Activated effector memory CD4-positive, alpha-beta T cell treated with Interleukin-2 at 50 U/mL for 16 hours (primary cell): ENCODE results near the gene DOCK2.
"Not testable (repeated sequence)": the region's sequence is repeated elsewhere in the genome, so short reads cannot be mapped to it uniquely, and the experiment has no call there.

ENCODE experiments used
- DNase-seq: peaks from one replicate; pipeline ENCODE4 v3.0.0-alpha.2; 2020

Gene DOCK2

DNA sequence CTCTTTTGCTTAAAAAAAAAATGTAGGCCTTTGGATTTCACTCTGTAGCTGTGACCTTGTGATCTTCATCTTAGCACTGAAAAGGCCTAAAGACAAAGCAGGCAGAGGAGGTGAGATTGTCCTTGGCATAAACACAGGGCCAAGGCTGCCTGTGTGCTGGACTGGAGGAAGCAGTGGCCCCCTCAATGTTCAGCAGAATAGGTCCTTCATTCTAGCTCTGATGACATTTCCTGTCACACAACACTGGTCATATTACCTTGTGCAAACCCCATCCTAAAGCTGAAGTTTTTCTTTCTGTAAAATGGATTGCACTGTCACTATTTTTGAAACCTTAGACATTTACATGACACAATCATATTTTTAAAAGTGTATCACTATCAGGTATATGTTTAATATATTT, 195.8 kb downstream of the DOCK2 start:
- no peak for DNase-seq

DNA sequence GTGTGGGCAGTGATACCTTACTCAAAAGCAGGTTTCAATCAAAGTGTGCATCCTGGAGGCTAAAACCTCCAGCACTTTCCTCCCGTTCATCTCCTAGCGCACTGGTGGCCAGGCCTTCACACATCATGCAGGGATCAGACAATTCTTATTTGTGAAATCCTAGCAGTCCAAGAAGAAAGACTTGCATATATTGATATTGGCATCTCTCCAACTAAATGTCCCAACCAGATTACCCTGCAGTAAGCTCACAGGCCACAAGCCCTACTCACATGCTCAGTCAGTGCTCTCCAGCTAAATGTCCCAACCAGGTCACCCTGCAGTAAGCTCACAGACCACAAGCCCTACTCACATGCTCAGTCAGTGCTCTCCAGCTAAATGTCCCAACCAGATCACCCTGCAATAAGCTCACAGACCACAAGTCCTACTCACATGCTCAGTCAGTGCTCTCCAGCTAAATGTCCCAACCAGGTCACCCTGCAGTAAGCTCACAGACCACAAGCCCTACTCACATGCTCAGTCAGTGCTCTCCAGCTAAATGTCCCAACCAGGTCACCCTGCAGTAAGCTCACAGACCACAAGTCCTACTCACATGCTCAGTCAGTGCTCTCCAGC, 196.7 kb downstream of the DOCK2 start:
- DNase-seq, result not testable (repeated sequence)

DNA sequence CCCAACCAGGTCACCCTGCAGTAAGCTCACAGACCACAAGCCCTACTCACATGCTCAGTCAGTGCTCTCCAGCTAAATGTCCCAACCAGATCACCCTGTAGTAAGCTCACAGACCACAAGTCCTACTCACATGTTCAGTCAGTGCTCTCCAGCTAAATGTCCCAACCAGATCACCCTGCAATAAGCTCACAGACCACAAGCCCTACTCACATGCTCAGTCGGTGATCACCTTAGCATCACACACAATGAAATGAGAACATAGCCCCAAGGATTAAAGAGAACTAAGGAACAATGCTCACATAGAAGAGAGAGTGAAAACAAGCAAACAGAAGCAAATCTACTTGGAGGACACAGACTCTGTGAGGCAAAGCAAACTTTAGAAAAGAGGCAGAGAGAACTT, 197.5 kb downstream of the DOCK2 start:
- DNase-seq, result not testable (repeated sequence)

DNA sequence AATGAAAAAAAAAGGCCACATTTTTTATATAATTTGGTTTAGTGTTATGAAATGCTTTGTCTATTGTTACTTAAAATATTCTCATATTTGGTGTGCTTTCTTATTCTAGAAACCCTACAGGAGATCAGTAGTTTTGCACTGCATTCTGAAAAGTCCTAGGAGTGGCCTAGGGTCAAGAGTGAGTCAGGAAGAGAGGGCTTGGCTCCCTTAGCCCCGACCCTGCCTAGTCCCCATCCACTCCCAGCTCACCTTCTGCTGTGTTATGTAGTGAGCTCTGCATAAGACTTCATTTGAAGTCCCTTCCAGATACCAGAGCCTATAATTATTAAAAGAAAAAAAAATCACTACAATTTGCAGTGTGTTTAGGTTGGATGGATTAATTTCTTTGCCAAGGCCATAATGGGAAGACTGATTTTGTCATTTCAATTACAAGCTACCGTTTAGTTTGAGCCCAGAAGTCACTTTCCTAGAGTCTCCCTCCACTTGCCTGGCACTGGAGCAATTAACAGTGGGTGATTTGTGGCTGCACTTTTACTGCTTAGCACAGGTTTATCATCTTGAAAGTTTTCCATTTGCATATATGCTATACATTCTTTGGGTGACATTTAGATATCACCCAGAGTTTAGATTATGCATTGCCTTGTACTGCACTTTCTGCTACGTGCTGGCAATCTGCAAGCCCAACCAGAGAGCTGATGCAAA, 199.9 kb downstream of the DOCK2 start:
- no peak for DNase-seq

DNA sequence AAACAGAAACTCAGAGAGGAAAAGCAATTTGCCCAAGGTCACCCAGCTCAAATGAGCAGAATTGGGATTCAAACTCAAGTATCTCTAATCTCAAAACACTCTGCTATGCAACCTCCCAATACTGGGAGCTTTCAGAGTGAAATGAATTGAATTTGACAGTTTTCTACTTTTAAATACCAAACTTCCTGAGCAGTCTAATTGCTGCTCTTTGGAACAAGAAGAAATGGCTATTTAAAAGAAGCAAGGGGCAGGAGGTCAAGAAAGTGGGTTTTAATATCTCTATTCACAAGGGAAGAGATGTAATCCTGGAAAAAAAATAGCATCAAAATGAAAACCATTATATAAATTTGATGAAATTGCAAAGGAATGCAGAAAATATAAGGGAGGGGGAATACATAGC, 200.6 kb downstream of the DOCK2 start:
- DNase-seq, result no peak

DNA sequence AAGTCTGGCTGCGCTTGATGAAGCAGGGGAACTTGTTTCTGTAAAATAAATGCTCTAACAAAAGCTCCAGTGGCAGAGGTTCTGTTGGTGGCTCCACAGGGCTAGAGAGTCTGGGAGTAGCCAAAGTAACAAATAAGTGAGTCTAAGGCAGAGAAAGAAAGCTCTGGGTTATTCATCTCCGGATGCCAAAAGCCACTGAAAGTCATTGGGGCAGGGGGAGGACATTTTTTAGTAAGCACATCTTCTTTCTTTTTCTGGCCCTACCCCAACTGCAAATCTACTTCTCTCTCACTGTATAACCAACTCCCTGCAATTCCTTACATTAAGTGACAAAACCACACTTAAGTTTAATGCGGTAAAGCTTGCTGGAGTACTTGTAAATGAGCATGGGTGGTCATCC, 201.6 kb downstream of the DOCK2 start:
- DNase-seq, result no peak

DNA sequence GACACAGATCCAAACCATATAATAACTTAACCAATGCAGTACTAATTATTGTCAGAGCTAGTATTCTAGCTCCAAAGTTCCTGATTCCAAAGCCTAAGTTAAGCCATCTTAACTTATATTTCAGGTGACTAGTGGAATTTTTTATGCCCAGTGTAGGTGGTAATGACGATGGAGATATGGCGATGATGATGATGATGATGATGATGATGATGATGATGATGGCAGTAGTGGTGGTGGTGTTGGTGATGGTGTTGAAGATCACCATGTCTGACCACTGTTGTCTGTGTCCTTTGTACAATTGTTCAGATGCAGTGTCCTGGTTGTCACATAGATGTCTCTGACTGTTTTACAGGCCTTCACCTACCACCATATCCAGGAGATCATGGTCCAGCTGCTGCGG, 203.3 kb downstream of the DOCK2 start:
- no peak for DNase-seq

DNA sequence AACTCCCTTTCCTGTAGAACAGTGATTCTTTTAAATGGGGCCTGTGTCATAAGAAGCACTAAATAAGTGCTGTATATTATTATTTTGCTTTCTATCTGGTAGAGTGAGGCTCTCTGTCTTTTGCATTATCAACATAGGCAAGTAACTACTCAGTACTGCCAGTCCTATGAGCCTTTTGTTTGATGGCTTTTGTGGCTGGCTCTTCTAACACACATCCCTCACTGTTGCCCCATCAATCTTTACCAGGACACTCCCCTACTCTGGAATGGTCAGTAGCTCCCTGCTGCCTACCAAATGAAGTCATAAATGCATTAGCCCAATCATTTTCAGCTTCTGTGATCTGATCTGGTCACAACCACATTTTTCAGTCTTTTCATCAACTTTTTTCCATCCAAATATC, 205.6 kb downstream of the DOCK2 start:
- no peak for DNase-seq

DNA sequence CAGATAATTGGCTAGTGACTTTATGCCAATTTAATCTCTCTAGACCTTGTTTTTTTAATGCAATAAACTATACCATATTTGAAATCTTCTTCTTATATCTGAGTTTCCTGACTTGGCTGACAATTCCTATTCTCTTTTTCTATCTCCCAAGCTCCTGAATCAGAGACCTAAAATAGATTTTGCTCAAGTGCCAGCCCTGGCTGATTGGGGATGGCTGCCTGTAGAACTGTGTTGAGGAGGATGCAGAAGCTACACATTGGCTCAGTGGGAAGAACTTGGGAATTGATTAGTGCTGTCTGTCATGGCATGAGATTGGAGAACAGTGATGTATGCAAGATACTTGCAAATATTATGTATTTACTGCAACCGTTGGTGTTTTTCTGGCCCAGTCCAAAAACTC, 210.4 kb downstream of the DOCK2 start:
- no peak for DNase-seq

DNA sequence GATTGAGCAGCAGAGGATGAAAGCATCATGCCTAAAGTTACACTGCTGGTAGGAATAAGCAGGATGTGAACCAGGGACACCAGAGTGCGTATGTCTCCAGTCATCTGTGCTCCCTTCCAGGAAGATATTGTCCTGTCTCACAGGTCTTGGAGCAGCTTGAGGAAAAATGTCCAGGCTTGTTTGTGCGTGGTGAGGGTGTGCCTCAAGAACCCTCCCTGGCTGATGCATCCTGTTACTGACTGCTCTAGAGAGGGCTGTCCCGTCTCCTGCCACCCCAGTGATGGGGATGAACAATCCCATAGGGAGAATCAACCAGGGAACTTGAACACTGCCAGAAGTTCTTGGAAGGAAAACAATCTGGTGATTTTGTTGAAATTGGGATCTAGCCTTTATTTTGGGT, 211.2 kb downstream of the DOCK2 start:
- DNase-seq, result no peak

DNA sequence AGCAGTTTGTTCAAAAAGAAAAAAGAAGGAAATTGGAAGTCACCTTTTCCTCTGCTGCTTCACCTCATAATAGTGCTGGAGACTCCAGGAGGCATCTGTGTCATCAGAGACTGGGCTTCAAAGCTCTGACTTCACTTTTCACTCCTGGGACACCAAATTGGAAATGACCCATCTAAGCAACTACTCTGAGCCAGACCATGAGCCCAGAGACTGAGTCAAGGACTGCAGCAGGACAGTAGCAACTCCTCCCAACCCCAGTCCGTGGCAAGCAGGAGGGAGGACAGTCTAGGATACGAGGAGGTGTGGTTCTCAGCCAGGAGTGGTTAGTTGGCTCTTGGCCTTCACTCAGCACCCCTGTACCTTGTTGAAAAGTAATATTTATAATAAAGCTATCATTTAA, 211.7 kb downstream of the DOCK2 start:
- no peak for DNase-seq

DNA sequence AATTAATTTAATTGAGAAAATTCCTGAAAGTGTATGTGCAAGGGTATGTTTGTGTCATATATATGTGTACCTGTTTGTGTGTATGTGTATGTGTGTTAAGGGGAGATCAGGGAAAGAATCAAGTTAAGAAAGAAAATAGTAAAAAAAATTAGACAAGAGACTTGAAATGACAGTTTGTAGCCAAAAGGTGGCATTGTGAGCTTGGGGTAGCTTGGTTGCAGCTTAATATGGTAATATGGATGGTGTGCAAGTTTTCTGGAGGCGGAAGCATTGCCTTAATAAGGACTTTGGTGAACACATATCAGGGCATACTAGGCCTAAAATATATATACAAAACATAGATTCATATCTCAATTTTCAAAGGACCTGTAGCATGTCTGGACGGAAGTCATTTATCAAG, 213.3 kb downstream of the DOCK2 start:
- no peak for DNase-seq

DNA sequence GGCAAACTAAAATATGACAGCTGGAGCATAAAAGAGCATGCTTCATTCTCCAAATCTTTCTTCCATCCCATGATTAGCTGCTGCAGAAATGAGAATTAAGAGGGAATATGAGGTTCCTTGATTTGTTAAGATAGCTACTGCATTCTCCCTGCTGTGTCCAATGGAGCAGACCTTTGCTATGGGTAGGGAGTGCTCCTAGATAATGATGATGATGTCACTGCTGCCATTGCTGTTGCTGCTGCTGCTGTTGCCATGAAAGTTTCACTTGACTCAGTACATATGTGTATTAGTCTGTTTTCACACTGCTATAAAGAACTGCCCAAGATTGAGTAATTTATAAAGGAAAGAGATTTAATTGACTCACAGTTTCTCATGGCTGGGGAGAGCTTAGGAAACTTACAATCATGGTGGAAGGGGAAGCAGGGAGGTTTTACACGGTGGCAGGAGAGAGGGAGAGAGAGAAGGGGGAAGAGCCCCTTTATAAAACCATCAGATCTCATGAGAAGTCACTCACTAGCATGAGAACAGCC, 214.3 kb downstream of the DOCK2 start:
- DNase-seq, result no peak

DNA sequence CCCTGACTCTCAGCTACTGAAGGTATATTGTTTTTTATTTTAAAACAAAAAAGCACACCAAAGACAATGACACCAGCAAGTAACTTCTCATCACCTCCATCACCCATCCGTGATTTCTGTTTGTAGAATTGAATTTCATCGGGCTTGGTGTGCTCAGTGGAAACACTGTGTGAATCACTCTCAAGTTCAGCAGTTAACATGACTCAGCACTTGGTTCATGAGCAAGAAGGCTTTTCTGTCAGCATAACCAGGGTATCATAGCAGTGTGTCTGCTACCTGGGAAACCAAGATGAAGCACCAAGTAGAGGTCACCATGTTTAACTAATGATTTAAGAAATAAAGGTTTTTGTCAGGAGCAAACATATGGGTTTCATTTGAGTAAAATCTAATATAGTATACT, 219.5 kb downstream of the DOCK2 start:
- DNase-seq, result no peak

DNA sequence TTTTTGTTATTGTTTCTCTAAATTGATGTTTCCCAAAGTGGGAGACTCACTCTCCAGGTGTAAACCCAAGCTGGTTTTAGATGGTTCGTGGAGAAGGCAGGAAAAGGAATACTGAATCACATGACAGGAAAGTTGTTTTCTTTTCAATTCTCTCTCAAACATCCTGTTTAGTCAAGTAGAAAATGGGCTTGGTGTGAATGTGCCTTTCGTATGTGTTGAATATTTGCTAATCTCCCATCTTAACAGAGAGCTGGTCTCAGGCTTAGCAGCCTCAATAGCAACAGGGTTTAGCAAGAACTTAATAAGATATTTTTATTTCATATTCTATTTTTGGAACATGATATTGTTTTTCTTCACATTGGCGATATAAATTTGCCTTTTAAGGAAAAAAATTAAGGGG, 223.5 kb downstream of the DOCK2 start:
- DNase-seq, result no peak

DNA sequence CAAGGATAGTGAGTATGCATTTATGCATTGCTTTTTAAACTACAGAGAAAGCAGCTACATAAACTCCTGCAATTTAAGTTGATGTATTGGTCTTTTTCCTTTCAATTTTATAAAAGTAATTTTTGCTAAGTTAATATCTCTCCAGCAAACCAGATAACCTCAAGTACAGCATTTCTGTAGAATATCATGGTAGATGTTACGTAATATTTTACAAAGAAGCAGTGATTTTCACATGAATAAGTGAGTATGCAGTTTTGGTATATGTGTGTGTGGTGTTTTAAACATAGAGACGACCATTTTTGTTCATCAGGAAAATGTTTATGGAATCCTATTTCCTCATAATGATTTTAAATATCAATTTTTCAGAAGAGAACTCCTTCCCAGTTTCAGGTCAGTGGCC, 224.4 kb downstream of the DOCK2 start:
- DNase-seq, result no peak

DNA sequence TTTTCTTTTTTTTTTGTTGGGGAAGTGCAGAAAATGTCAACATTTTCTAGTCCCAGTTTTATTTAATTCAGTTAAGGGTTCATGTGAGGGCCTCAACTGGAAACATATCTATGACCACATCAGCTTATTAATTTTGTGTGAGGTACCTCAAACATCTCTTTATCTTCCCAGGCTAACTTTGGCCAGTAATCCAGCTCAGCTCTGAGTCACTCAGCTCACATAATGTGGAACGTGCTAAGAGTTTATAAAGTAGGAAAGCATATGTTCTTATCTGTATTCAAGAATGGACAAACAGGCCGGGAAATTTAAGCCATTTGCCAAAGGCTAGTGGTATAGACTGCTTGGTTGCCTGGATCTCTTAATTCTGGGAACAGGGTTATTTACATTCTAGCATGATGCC, 224.9 kb downstream of the DOCK2 start:
- no peak for DNase-seq

DNA sequence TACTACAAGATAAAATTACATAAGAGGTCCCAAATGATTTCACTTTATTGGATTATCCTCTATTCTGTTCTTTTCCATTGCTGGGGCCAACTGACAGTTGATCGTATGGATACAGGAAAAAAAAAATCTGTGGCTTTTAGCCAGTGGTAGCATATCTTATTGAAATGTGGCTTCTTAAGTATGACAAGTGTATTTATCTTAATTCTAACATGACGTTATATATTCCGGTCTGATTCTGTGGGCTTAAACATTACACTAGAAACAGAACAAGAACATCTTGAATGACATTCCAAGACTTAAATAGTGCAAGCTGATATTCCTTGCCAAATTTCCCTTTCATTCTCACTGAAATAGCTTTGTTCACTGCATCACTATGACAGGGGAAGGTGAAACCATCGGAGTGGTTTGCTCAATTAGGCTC, 225.3 kb downstream of the DOCK2 start:
- no peak for DNase-seq

DNA sequence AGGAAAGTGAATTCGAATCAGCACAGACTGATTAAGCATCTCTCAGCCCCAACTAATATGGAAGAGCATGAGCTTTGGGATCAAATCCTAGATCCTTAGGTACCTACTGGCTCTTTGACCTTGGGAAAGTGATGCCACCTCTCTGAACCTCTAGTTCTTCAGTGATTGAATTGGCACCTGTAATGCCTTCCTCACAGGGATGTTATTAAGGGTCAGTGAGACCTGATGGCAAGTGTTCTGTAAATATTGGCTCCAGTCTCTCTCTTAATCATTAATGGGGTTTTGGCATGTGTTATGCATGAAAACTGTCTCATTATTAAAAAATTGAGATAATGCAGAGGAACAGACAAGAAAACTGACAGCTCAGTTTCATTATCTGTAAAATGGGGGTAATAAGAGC, 227.4 kb downstream of the DOCK2 start:
- DNase-seq, result no peak

DNA sequence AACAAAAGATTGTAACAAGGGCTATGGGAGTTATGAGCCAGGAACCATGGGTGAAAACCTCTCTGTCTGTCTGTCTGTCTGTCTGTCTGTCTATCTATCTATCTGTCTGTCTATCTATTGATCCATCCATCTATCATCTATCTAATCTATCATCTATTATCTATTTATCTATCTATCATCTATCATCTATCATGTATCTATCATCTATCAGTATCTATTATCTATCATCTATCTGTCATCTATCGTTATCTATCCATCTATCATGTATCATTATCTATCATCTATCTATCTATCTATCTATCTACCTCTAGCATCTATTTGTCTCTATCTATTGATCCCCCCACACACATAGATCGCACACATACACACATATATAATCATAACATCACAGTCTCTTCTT, 230.3 kb downstream of the DOCK2 start:
- no peak for DNase-seq

DNA sequence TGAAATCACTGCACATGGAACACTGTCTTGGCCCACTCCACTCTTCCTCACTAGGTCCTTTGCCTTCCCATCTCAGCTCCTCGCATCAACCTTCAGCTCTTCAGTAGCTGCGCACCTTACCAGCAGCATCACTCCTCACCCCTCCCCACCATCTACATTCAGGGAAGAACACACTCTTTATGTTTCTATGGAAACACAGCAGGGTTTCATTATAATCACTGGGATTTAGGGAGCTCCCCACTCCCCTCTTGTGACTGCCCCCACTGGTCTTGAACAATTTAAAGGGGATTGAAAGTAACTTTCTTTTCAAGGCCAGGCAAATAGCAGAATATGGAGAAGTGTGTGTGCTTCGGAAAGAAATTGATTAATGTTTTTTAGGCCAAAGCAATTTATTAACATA, 232.0 kb downstream of the DOCK2 start:
- DNase-seq, result no peak

DNA sequence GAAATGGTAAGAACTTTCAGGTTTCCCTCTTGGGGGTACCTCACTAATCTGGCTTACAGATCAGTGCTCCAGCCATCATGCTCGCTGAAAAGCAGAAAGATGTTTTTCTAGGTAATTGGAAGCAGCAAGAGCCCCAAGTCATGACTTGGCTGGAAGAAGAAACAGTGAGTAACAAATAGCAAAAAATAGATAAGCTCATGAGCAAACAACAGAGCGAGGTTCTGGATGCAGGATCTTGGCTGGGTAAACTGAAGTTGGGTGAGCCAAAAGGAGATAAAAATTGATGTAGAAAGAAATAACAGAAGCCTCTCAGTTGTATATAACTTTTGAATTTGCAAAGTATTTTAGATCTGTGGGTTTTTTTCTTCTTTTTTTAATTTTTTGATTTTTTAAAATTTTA, 233.1 kb downstream of the DOCK2 start:
- DNase-seq, result no peak

DNA sequence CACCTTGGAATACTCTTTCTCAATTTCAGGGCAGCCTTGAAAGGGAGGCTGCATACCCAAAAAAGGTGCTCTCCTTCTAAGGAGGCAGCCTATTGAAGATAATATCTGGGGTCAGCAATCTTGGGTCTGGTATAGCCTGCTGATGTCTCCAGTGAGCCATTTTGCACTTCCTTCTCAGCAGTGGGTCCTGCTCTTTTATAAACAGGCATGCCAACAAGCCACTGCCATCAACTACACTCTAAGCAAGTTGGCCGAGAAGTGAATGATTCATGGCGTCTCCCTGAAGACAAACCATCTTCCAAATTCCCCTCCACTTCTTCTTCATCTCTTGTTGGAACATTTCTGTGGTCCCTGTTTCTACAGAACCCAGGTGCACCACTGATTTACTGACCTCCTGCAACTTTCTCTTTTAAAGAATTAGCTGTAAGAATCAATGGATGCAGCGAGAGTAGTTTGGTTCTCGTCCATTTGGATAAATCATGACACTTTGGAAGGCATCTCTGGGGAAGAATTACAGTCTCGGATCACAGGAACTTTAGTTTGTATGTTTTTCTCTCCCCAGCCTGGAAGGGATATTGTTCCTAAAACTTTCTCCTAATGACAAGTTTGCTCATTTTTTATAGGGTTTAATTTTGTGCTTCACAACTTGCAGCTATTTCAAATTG, 234.9 kb downstream of the DOCK2 start:
- DNase-seq, result no peak

DNA sequence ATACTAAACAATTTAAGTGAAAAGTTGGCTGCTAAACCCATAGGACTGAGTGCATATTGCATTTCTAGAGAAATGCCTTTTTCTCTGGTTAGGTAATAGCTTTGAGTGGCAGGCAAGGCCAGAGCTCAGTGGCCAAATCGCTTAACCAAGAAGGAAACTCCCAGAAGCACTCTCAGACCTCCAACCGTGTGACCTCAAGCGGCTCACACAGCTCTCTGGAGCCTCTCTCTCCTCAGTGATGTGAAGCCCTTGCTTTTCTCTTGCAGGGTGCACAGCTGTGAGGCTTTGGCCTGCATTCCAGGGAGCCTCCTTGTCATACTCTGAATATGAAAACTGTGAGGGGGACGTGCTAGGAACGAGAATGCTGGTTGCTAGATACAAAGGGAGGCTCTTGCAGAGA, 236.6 kb downstream of the DOCK2 start:
- no peak for DNase-seq
